ENCODE results near the gene SEMA3E. TPM values are rescaled to one million over a fixed set of nuclear protein-coding genes. Genes with fewer than 3 reads are reported as not detected.
A peak's percentile ranks its signal among the peaks of the same experiment; 100 is the strongest.
"Not testable (repeated sequence)": the region's sequence is repeated elsewhere in the genome, so short reads cannot be mapped to it uniquely, and the experiment has no call there.

Gene SEMA3E
- total RNA-seq, 1 donor from 2014 or later = 1.2 TPM

DNA sequence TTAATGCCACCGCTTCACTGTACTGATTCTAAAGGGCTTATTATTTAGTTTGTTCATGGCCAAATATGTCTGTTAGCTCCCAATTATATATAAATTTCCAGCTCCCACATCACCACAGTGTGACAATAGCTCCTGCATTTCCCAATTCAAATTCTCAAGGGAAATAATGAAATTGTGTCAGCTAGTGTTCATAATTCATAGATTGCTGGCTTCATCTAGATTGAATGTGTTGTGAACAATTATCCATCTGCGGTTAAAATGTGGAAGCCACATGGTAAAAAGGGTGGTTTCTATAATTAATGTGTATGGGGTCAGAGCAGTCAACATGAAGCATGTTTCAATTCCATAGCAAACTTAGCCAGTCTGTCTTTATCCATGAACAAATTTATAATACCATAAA lies 154.3 kb downstream of the SEMA3E start:
- DNase-seq (ENCODE audit: extremely low read depth, low read depth, low spot score) = no peak

GRCh38 chr7:83492802-83493201 lies 156.1 kb downstream of the SEMA3E start:
- DNase-seq (ENCODE audit: extremely low read depth, low read depth, low spot score) = no peak

- no peak for DNase-seq (ENCODE audit: extremely low read depth, low read depth, low spot score)
Observed at GRCh38 chr7:83487801-83488200, 161.1 kb downstream of the SEMA3E start.

- DNase-seq (ENCODE audit: extremely low read depth, low read depth, low spot score) = no peak
Observed at GRCh38 chr7:83486957-83487356, 162.0 kb downstream of the SEMA3E start.

GRCh38 chr7:83486536-83486935 lies 162.4 kb downstream of the SEMA3E start:
- DNase-seq (ENCODE audit: extremely low read depth, low read depth, low spot score) = no peak

- no peak for DNase-seq (ENCODE audit: extremely low read depth, low read depth, low spot score)
Observed at GRCh38 chr7:83484826-83485225, 164.1 kb downstream of the SEMA3E start.

GRCh38 chr7:83484266-83484665 lies 164.7 kb downstream of the SEMA3E start:
- no peak for DNase-seq (ENCODE audit: extremely low read depth, low read depth, low spot score)

- DNase-seq (ENCODE audit: extremely low read depth, low read depth, low spot score) = no peak
Observed at GRCh38 chr7:83478616-83479015, 170.3 kb downstream of the SEMA3E start.

DNA sequence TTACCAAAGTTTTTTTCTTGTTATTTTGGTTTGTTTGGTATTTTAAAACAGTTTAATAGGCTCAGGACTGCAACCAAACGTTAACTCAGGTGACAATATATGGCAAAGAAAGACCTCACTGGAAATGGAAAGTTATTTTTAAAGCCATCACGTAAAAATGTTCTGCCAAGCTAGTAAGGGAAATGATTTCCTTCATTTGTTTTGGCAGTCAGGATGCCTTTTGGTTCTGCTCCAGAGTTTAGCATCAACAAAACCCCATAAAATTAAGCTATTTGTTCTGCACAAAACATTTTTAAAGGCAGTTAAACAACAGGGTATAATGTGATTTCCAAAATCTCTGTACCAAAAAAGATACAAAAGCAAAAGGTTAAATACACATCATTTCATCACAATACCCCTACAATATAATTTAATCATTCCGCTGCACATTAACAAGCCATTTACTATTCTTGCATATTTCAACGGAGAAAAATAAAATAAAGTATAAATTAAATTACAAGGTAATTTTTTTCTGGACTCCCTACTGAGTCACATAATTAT lies 172.4 kb downstream of the SEMA3E start:
- DNase-seq (ENCODE audit: extremely low read depth, low read depth, low spot score) = no peak

DNA sequence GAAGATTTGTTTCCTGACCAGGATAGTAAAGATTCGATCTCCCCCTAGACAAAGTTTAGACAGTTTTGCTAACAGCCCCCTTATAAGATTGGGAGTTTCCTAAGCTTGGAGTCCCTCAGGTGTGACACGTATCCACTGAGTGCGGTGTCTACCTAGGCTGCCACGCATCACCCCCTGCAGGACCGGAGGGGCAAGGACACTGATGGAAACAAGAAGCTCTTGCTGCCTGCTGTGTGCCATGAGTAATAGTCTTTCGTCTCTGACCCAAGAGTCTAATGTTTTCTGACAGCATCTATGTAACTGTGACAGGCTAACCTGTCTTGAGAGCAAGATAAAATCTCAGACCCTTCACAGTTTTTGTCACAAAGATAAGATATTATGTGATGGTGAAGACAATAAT lies 173.5 kb downstream of the SEMA3E start:
- no peak for DNase-seq (ENCODE audit: extremely low read depth, low read depth, low spot score)

DNA sequence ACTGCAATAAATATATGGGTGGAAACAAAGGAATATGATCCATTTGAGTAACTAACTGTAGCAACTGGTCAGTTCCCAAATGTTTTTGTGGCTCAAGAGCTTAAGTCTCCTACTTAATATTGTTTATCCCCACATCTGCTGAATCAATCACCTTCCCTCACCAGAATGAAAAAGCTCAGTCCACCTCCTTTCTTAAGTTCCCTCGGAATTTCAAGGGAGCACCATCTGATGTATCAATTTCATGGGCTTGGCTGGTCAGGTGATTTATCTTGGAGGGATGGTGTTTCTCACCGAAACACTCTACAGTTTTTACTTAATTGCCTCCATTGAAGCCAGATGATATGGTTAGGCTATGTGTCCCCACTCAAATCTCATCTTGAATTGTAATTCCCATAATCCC lies 176.6 kb downstream of the SEMA3E start:
- no peak for DNase-seq (ENCODE audit: extremely low read depth, low read depth, low spot score)

DNA sequence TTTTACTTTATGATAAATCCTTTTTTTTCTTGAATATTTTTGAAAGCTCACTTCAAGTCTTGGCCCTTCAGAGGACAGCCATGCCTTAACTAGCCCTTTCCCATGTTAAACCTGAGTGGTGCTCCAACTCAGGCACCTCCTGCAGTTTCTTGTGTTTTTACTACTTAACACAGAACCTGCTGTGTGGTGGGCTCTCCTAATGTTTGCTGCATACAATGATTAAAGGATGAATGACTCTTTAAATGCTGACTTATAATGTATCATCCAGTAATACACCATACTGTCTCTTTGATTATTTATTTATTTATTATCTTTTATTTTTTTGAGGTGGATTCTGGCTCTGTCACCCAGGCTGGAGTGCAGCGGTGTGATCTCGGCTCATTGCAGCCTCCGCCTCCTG lies 179.4 kb downstream of the SEMA3E start:
- no peak for DNase-seq (ENCODE audit: extremely low read depth, low read depth, low spot score)

GRCh38 chr7:83469076-83469475 lies 179.9 kb downstream of the SEMA3E start:
- DNase-seq (ENCODE audit: extremely low read depth, low read depth, low spot score) = no peak

DNA sequence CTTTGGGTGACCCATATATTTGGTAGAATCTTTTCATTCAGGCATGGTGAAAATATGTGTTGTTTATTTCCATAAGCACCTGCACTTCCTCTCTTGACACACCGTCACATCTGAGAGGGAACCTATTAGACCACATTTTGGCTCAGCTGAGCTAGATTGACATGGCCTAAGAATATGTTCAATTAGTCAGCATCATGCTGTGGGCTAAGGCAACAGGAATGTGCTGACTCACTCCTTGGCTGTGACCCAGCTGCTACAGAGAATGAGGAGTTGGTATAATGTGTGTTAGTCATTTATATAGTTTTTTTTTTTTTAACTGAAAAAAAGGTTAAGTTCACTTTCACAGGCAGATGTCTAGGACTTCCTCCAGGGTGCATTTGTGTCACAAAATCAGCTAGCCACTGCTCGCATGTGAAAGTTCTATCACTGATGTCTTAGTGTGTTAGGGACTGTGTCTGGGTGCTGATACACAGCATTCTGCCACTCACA lies 180.6 kb downstream of the SEMA3E start:
- peak; percentile 96 for DNase-seq (ENCODE audit: extremely low read depth, low read depth, low spot score)

- no peak for DNase-seq (ENCODE audit: extremely low read depth, low read depth, low spot score)
Observed at GRCh38 chr7:83467493-83467892, 181.4 kb downstream of the SEMA3E start.

GRCh38 chr7:83466956-83467355 lies 182.0 kb downstream of the SEMA3E start:
- DNase-seq (ENCODE audit: extremely low read depth, low read depth, low spot score) = no peak

- no peak for DNase-seq (ENCODE audit: extremely low read depth, low read depth, low spot score)
Observed at GRCh38 chr7:83466187-83466923, 182.6 kb downstream of the SEMA3E start.

DNA sequence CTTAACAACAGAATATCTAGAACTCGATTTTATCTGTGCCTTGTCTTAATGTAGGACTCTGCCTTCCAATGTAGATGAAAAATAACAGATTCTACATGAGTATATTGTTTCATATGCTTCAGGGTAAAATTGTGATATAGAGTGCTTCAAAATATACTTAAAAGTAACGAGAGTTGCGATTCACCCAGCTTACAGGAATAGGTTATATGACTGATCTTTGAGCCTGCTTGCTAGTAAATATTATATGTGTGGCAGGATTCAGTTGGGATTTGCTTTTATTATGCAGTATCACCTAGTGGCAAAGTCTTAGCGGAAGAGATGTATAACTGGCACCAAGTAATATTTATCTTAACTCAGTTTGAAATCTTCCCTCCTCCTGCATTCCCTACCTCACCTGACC lies 183.3 kb downstream of the SEMA3E start:
- no peak for DNase-seq (ENCODE audit: extremely low read depth, low read depth, low spot score)

DNA sequence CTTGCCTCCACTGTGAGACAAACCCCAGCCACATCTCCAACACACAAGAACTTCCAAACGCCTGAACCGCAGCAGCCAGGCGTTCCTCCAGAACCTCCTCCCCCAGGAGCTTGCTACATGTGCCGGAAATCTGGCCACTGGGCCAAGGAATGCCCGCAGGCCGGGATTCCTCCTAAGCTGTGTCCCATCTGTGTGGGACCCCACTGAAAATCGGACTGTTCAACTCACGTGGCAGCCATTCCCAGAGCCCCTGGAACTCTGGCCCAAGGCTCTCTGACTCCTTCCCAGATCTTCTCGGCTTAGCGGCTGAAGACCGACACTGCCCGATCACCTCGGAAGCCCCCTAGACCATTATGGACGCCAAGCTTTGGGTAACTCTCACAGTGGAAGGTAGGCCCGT lies 187.1 kb downstream of the SEMA3E start:
- not testable (repeated sequence) for DNase-seq (ENCODE audit: extremely low read depth, low read depth, low spot score)

- DNase-seq (ENCODE audit: extremely low read depth, low read depth, low spot score) = not testable (repeated sequence)
Observed at GRCh38 chr7:83459930-83460653, 188.8 kb downstream of the SEMA3E start.

- DNase-seq (ENCODE audit: extremely low read depth, low read depth, low spot score) = not testable (repeated sequence)
Observed at GRCh38 chr7:83459101-83459929, 189.6 kb downstream of the SEMA3E start.
